GM04504 (cell line): ENCODE data around the gene SMARCC2.

Source experiments
- DNase-seq: peaks from one replicate; pipeline ENCODE4 v3.0.0-alpha.2; 2012; ENCODE audit warnings: low read depth

SMARCC2 gene

DNA sequence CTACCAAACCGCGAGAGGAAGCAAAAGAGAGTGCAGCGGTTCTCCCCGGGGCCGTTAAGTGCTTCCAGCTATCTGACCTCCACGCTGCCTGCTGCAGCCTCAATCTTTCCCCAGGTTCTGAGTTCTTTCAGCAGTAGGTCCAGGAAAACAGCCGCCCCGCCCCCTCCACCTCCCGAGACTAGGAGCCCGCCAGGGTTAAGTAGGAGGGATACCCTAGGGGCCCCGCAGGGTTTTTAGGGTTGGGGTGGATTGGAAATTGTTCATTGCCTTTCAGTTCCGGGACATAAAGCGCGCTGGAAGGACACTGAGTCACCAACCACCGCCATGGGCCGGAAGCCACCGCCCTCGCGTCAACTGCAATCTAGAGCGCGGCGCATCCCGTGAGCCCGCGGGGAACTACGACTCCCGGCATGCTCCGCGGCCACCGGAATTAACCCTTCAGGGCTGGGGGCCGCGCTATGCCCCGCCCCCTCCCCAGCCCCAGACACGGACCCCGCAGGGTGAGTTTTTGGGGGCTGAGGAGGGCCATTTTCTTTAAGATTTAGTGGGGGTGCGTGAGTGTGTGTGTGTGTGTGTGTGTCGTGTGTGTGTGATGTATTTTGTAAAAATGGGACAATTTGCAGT is 37.0 kb downstream of the SMARCC2 start, which contains the start of gene MYL6B:
Gene MYL6B (plus strand): TSS at position 456 of the 624 bp plus-strand sequence. CDS start 1,332 bp downstream, outside the sequence.
- peak; percentile 77 for DNase-seq

DNA sequence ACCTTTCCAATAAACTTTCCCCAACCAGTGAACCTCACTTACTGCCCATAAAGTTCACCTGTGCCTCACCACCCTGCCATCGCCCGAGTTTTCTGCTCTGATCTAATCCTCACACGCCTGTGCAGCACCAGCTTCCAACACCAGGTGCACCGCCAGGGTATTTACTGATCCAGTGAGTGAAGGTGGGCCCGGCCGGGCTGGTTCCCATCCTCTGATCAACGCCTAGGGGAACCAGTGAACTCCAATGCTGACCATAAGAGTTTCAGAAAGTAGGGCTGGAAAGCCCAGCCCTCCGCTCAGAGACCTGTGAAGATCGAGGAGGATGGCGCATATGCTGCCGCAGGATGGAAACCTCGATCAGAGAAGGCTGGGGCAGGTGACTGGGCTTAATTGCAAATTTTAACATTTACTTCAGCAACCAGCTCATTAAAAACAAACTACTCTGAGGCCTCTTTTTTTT is 37.6 kb downstream of the SMARCC2 start:
- no peak for DNase-seq

DNA sequence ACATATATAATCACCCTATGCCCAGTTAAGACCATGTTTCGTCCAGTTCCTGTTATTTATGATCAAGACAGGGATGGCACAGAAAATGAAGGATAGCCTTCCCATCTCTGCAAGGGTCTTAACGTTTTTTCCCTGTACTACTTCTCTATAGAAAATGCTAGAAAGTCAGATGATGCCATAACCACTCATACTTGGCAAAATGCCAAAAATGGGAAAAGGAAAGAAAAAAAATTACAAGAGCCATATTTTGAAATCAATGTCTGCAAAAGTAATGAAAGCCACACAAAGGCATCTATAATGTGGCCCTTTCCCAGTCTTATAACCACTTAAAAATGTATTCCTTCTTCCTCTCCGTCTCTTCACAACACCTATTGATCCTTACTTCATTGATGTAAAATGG is 38.7 kb downstream of the SMARCC2 start:
- no peak for DNase-seq

DNA sequence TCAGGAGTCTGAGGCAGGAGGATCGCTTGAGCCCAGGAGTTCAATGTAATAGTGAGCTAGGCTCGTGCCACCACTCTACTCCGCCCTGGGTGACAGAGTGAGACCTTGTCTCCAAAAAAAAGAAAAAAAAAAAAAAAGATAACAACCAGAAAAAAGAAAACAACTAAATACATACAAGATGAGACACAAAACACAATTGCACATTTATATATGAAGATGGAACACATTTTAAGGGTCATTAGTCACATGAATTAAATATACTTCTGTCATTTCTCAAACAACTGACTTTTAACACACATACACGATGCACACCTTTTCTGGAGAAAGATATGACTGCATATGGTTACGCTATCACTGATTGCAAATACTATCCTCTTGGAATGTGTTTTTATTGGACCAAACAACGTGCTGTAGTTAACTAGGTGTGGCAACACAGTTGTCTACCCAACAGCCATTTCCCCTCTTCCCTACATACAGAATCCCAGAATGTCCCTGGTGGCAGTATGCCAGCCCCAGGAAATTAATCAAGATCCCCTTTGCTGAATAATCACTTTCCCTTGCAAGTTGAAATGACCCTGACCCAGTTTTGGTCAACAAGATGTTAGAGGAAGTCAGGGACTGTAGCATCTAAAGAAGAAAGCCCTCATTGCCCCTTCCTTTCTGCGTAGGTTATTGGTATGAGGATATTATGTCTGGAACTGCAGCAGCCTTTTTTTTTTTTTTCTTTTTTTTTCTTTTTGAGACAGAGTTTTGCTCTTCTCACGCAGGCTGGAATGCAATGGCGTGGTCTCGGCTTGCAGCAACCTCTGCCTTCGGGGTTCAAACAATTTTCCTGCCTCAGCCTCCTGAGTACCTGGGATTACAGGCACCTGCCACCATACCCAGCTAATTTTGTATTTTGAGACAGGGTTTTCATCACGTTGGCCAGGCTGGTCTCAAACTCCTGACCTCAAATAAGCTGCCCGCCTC is 42.5 kb downstream of the SMARCC2 start:
- DNase-seq, result no peak

DNA sequence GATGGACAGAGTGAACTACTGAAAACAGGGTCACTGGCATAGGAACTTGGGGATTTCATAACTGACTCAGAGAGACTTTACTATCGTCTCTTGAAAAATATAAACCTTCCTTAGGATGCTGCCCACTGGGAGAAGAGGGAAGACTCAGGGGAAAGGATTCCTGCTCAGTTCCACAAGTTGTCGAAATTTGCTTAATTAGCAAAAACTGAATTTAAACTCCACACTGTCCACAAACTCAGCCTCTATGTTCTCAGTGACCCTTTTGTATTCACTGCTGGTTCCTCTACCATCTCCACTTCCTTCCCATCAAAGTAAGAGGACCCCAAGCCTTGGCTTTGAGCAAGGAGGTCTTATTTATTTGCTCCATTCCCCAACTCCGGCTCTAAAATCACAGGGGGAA is 44.1 kb downstream of the SMARCC2 start:
- no peak for DNase-seq

DNA sequence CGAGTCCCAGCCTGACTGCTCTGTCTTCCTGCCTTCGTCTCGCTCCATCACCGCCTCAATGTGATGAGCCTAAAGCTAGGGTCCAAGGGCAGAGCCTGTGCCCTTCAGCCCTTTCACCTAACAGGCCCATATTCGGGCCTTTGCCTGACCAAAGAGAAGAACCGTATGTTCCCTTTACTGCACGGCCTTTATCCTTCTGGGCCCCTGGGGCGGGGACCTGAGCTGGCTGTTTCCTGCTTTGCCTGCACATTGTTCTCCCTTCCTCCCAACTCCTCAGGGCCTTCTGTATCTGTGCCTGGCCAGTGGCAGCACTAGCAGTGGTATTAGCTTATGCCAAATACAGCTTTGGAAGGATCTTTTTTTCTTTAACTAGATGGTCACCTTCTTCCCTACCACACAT is 45.4 kb downstream of the SMARCC2 start:
- no peak for DNase-seq

DNA sequence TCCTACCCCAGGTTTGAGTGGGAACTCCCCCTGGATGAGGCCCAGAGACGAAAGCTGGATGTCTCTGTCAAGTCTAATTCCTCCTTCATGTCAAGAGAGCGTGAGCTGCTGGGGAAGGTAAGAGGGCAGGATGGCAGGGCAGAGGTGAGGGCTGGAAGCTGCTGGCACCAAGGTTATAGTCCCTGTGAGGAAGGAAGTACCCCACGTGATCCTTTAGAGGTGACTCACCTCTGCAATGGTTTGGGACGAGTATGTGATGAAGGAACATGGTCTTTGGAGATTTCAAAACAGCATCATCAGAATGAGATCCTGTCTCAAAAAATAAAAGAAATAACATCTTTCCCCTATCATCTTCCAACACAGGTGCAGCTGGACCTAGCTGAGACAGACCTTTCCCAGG is 46.1 kb downstream of the SMARCC2 start:
- DNase-seq, result no peak

DNA sequence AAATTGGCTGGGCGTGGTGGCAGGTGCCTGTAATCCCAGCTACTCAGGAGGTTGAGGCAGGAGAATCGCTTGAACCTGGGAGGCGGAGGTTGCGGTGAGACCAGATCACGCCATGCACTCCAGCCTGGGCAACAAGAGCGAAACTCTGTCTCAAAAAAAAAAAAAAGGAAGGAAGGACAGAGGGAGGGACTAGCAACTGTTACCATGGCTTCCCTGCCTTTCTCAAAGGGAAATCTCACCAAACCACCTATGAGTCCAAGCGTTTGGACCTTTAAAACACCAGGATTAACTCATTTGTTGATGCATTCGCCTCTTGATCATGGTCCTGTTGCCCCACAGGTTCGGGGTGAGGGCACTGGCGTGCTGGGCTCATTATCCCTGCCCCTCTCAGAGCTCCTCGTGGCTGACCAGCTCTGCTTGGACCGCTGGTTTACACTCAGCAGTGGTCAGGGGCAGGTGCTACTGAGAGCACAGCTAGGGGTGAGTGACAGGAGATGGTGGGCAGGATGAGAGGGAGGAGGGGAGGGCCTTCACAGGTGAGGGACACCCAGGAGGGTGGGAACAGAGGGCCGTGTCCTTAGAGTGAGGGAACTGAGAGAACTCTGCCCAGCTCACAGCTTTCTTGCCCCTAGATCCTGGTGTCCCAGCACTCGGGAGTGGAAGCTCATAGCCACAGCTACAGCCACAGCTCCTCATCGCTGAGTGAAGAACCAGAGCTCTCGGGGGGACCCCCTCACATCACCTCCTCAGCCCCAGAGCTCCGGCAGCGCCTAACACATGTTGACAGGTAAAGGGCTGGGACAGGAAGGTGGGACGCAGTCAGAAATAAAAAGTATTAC is 47.1 kb downstream of the SMARCC2 start:
- no peak for DNase-seq

DNA sequence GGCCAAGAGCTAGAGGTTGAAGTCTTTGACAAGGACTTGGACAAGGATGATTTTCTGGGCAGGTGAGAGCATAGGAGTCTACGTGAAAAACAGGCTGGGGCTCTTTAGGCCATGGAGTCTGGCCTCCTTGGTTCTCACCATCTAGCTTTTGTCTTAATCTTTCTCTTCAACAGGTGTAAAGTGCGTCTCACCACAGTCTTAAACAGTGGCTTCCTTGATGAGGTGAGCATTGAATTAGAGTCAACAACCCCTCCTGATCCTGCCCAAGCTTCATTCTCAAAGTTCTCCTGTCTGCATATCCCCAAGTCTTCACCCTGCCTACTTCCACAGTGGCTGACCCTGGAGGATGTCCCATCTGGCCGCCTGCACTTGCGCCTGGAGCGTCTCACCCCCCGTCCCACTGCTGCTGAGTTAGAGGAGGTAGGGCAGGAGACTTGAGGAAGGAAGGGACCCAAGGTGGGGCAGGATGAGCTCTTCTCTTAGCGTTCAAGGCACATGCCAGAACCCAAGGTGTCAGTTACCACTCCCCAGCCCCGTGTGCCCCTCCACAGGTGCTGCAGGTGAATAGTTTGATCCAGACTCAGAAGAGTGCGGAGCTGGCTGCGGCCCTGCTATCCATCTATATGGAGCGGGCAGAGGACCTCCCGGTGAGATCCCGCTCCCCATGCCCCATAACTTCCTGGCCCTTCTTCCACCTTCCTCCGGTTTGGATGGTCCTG is 51.3 kb downstream of the SMARCC2 start:
- no peak for DNase-seq

DNA sequence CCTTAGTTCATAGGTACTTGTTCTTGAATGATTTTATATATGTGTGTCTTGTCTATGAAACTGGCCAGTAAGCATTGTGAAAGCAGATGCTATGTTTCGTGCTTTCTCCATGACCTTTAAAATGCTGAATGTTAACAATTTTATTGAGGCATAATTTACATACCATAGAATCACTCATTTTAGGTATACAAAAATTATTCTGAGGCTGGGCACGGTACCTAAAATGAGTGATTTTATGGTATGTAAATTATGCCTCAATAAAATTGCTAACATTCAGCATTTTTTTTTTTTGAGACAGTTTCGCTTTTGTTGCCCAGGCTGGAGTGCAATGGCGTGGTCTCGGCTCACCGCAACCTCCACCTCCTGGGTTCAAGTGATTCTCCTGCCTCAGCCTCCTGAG is 54.4 kb downstream of the SMARCC2 start:
- DNase-seq, result no peak

DNA sequence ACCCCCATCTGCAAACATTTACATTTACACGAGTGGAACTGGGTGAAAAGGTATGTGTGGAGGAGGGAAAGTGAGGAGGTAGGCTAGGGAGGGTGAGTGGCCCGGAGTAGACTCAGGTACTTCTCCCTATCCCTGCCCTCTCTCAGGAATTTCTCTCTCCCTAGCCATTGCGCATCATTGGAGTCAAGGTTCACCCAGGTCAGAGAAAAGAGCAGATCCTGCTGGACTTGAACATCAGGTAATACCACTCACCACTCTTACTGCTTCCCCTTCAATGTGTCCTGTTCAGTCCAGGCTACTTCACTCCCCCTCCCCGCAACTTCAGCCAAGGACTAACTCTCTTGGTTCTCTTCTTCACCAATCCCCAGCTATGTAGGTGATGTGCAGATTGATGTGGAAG is 58.4 kb downstream of the SMARCC2 start:
- DNase-seq, result no peak

DNA sequence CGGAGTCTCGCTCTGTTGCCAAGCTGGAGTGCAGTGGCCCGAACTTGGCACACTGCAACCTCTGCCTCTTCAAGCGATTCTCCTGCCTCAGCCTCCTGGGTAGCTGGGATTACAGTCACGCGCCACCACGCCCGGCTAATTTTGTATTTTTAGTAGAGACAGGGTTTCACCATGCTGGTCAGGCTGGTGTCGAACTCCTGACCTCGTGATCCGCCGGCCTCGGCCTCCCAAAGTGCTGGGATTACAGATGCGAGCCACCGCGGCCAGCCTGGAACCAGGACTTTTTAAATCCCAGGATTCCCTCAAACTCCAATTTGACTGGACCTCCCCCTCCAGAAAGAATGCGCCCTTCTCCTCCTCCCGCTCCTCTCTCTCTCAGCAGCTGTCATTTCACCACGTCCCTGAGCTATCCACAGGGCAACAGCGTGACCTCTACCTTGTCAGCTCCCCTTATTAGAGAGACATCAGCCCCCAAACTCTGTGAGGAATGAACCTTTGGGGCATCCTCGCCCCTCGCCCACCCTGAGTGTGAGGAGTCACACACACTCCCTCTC is 59.3 kb downstream of the SMARCC2 start:
- no peak for DNase-seq

DNA sequence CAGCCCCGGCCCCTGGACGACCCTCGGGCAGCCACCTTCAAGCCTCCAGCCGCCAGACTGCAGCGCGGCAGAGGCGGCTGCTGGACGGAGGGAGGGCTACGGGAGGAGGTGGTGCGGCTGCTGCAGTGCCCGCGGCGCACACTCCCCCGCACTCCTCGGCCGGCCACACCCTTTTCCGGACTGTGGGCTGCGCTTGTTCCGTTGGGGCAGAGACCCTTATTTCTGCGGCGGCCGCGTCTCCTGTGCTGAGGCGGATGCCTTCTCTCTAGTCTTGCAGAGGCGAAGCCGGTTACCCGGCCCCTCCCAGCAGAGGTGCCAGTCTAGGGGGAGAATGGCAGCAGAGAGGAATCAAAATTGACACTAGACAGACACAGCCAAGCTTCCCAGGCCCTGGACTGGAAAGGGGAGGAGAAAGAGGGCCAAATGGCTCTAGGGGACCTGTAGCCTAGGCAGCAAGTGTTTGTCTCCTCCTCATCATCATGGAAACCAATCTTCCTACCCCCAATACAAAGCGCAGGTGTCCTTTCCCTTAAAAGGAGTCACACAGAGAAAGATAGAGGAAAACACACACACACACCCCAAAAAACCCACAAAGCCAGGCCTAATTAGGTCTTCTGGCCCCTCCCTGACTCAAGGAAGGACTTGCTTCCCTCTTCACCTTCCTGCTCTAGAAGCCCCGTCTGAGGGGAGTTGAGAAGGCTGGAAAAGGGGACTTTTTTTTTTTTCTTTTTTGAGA is 59.9 kb downstream of the SMARCC2 start:
- DNase-seq, result no peak

DNA sequence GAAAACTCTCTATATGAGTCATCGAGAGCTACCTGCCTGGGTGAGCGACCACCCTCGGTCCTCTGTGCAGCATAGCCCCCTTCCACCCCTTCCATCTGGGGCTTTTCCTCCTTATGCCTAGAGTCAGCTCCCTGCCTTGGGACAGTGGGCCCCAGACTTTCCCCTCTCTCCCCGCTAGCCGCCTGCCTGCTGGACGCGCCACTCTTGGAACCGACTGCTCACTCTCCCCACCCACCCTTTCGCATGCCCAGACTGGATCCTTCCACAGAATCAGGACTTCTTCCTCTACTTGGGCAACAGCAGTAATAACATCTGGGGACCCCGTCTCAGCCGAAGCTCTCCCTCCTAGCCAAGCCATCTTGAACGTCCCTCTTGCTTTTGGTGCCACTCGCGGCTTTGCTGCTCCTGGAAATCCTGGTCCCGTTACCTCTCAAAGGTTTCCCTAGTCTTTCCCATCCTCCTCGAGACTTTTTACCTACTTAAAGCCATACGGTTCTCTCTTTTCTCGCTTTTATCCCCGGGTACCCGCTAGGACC is 60.5 kb downstream of the SMARCC2 start:
- no peak for DNase-seq

DNA sequence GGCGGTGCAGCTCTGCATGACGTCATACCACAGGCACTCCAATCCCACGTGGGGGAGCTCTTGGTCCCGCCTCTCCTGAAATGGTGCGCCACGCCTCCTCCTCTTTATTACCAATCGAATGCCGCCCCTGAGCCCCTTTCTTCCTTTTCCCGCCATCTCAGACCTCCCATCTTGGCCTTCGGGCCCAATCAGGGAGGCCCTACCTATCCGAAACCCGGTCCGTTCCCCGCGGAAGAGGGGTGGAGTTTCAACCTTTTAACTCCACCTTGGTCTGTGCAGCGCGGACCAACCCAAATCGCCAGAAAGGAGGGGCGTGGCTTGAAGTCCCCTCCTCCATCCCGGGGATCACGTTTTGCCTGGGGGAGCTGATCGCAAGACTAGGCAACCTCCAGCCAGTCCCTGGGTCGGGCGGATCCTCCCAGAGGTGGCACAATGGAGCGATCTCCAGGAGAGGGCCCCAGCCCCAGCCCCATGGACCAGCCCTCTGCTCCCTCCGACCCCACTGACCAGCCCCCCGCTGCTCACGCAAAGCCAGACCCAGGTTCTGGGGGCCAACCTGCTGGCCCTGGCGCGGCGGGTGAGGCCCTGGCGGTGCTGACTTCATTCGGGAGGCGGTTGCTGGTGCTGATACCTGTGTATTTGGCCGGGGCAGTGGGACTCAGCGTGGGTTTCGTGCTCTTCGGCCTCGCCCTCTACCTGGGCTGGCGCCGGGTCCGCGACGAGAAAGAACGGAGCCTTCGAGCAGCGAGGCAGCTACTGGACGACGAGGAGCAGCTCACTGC is 61.2 kb downstream of the SMARCC2 start, which contains the start of gene ESYT1:
Gene ESYT1 (plus strand): TSS at position 380 of the 782 bp plus-strand sequence. CDS start 53 bp downstream, at position 433.
- DNase-seq, result peak; percentile 100

DNA sequence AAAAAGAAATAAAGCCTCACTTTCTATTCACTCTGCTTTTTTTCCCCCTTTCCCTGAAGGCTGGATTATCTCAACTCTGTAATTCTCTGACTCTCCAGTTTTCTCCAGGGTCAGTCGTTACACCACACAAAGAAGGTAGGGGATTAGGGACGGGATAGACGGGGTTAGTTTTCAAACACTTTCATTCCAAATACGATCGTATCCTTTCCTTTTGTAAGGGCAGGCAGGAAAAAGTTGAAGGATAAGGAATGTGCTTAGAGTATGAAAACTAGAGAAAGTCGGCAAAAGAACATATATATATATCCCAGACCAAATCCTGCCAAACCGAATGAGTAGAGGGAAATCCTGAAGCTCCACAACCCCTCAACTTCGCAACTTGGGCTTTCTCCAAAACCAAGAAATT is 61.8 kb downstream of the SMARCC2 start:
- no peak for DNase-seq

DNA sequence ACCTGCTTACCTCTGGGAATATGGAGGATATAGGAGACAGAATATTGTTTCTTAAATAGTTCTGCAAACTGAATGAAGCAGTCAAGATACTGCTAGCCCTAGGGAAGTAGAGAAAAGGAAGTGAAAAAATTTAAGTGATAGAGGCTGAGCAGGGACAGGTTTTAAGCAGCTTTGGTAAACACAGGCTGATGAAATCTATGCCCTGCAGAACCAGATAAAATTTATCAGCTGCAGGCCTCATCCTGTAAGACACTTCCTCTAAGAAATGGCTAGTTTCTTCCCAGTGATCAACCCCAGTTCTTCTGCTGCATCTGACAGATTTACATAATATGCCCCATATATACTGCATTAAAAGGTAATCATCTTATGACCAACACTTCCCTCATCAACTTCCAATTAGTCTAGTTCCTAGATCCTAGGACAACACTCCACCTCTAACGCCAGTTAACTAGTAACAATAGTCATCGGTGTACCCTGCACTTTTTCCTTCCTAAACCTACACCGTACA is 62.5 kb downstream of the SMARCC2 start:
- DNase-seq, result no peak

DNA sequence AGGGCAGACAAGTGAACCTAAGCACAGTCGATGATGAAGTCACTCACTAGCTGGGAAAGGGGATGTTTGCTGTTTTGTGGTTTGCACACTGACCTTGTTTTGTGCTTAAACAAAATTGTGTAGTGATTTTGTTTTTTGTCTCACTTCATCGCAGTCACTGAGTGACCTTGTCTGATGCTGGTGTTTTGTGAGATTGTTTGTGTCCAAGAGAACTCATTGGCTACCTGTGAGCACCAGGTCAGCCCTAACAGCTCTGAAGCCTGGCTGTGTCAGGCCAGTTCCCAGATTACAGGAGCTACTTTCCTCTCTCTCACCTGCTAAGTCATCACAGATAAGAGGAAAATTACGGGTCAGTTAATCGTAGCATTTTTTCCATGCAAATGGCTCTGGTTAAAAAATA is 65.2 kb downstream of the SMARCC2 start:
- DNase-seq, result no peak

DNA sequence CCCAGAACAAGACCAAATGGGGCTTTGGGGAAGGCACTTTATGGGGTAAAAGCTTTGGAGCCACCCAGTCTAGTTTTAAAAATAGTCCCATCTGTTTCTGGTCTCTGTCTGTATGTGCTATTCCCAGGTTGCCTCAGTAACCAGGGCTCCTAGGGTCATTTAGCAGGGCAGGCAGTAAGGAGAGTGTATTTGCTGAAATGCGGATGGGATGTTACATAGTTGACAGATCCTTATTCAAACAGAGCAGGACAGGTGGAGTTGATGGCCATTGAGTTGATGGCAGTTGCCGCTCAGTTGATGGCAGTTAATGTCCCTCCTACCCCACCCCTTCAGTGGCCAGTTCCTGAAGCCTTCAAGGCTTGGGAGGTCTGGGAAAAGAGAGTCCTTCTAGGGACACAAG is 66.6 kb downstream of the SMARCC2 start:
- DNase-seq, result no peak
